K562 (cell line): ENCODE measurements around the gene SIGLEC11. TPM values are rescaled to one million over a fixed set of nuclear protein-coding genes. Genes with fewer than 3 reads are reported as not detected.

Source experiments
- BCOR ChIP-seq: fragments of 450-650 bp; IDR thresholded peaks from 2 replicates; pipeline ENCODE4 v1.6.1; 2016
- HEY1 ChIP-seq: fragments of 250-450 bp; sonication (Bioruptor Pico); IDR thresholded peaks from 2 replicates; pipeline ENCODE4 v1.5.0; 2020; ENCODE audit warnings: mild to moderate bottlenecking, moderate library complexity, borderline replicate concordance
- JUNB ChIP-seq: fragments of 450-650 bp; formaldehyde crosslinking; conservative IDR thresholded peaks from 2 replicates; pipeline ENCODE4 v1.4.0; 2020; ENCODE audit warnings: mild to moderate bottlenecking
- KLF13 ChIP-seq: fragments of 450-650 bp; IDR thresholded peaks from 2 replicates; pipeline ENCODE4 v1.6.1; 2016; ENCODE audit warnings: missing genetic modification characterization, low read depth, mild to moderate bottlenecking, missing compliant biosample characterization, moderate library complexity, borderline replicate concordance
- MAFF ChIP-seq: IDR thresholded peaks from 2 replicates; pipeline ENCODE4 v1.6.1; 2012; ENCODE audit warnings: low read length, improper control_type of control experiment
- MYNN ChIP-seq, 2 experiments: sonication (generic); formaldehyde crosslinking in 1 of 2; IDR thresholded peaks; 2 replicates each; pipeline versions ENCODE4 v1.5.0 to v1.6.1; 2016 to 2020; ENCODE audit warnings: antibody characterized with exemption in 1 of 2, missing genetic modification reagents in 1 of 2
- PHF21A ChIP-seq: fragments of 450-650 bp; IDR thresholded peaks from 2 replicates; pipeline ENCODE4 v1.6.1; 2017; ENCODE audit warnings: low read depth, borderline replicate concordance
- PURB ChIP-seq: sonication (generic); formaldehyde crosslinking; IDR thresholded peaks from 2 replicates; pipeline ENCODE4 v1.9.0; 2021; ENCODE audit warnings: low read depth, mild to moderate bottlenecking, missing genetic modification reagents
- RBFOX2 ChIP-seq: fragments of 200-400 bp; formaldehyde crosslinking; IDR thresholded peaks from 2 replicates; pipeline ENCODE4 v1.6.1; 2017; ENCODE audit warnings: low read depth, mild to moderate bottlenecking, low read length, moderate library complexity
- RBM14 ChIP-seq: fragments of 200-400 bp; formaldehyde crosslinking; IDR thresholded peaks from 2 replicates; pipeline ENCODE4 v1.6.1; 2018; ENCODE audit warnings: low read depth, mild to moderate bottlenecking, low read length, moderate library complexity, borderline replicate concordance; ENCODE audit not compliant: insufficient read depth
- RBM34 ChIP-seq: fragments of 200-400 bp; formaldehyde crosslinking; IDR thresholded peaks from 2 replicates; pipeline ENCODE4 v1.6.1; 2018; ENCODE audit warnings: low read length, borderline replicate concordance; ENCODE audit not compliant: insufficient read depth
- SMAD4 ChIP-seq: fragments of 250-450 bp; sonication (Bioruptor Pico); conservative IDR thresholded peaks from 2 replicates; pipeline ENCODE4 v1.8.0; 2021; ENCODE audit warnings: inconsistent platforms, mild to moderate bottlenecking, moderate library complexity
- STAT5B ChIP-seq: fragments of 250-450 bp; sonication (Bioruptor Pico); IDR thresholded peaks from 2 replicates; pipeline ENCODE4 v1.8.0; 2021; ENCODE audit warnings: mild to moderate bottlenecking, inconsistent platforms
- TAF7 ChIP-seq: fragments of 450-650 bp; IDR thresholded peaks from 2 replicates; pipeline ENCODE4 v1.6.1; 2016; ENCODE audit warnings: missing genetic modification characterization, missing compliant biosample characterization
- ZFP30 ChIP-seq: fragments of 250-450 bp; sonication (Bioruptor Pico); IDR thresholded peaks from 2 replicates; pipeline ENCODE4 v1.8.0; 2022; ENCODE audit warnings: moderate library complexity, mild to moderate bottlenecking, inconsistent platforms, borderline replicate concordance
- ZNF764 ChIP-seq: fragments of 250-450 bp; sonication (Bioruptor Pico); IDR thresholded peaks from 2 replicates; pipeline ENCODE4 v1.4.0; 2020; ENCODE audit warnings: low read depth, mild to moderate bottlenecking, moderate library complexity
- polyA plus RNA-seq, 8 experiments: library from polyadenylated mRNA; depleted of rRNA in 4 of 8; stranded (reverse) in 5 of 8; unstranded in 3 of 8; fragments of >200 nt; fragmentation: Nextera tagmentation in 2 of 8; fragmentation: Illumina TruSeq in 1 of 8; extraction: Ambion mirVana in 2 of 8; extraction: Trizol in 1 of 8; gene quantifications; 2 replicates each; pipeline versions ENCODE4 v1.2.1 to v1.2.3, GENCODE V29; 2011 to 2014; ENCODE audit warnings: inconsistent platforms in 1 of 8, missing spikeins in 1 of 8
- total RNA-seq, 7 experiments: library from RNA; depleted of rRNA in 6 of 7; stranded (reverse); fragments of >200 nt in 6 of 7; fragmentation: Illumina TruSeq in 2 of 7; extraction: Trizol in 2 of 7; gene quantifications; 2 replicates each; pipeline versions ENCODE4 v1.2.1 to v1.2.3, GENCODE V29; 2011 to 2021; ENCODE audit warnings: low replicate concordance in 1 of 7
- TF ChIP-seq, protein P1 (sequence below): fragments of 450-650 bp; IDR thresholded peaks from 2 replicates; pipeline ENCODE4 v1.6.1; 2017; ENCODE audit warnings: antibody characterized with exemption, mild to moderate bottlenecking
- TF ChIP-seq, protein P2 (sequence below): fragments of 450-650 bp; IDR thresholded peaks from one replicate; pipeline ENCODE4 v1.6.1; 2018; ENCODE audit warnings: mild to moderate bottlenecking, moderate library complexity; ENCODE audit not compliant: partially characterized antibody
- TF ChIP-seq, protein P3 (sequence below): sonication (generic); formaldehyde crosslinking; IDR thresholded peaks from 2 replicates; pipeline ENCODE4 v1.5.0; 2020; ENCODE audit warnings: missing genetic modification reagents
- TF ChIP-seq, protein P4 (sequence below), 2 experiments: fragments of 250-450 bp in 1 of 2; fragments of 450-650 bp in 1 of 2; sonication (Bioruptor Pico) in 1 of 2; IDR thresholded peaks; 2 replicates each; pipeline versions ENCODE4 v1.6.1 to v1.8.0; 2016 to 2021; ENCODE audit warnings: mild to moderate bottlenecking in 2 of 2, moderate library complexity in 2 of 2, missing compliant biosample characterization in 1 of 2, missing genetic modification characterization in 1 of 2

The SIGLEC11 gene
- total and polyA plus RNA-seq, 9 of the 15 experiments (the other 6 are each of a cell fraction or from before 2014, with no cell fraction given): not detected

DNA sequence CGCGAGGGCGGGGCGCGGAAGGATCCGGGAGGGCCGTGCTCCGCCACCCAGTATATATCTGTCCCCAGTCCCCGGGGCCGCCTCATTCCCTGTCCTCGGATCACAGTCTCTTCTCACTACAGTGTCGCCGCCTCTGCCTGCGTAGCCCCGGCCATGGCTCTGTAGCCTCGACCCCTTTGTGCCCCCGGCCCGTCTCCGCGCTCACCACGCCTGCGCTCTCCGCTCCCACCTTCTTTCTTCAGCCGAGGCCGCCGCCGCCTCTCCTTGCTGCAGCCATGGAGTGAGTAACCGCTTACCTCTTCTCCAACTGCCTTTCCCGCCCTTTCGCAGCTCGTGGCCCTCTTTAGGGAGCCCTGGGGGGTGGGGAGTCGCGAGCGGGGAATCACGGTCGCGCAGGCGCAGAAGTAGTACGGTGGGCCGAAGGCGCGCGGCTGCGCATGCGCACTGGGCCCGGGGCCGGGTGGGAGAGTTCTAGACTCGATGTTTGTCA, 31.8 kb downstream of the SIGLEC11 start, which contains the start of the genes ATF5 and NUP62 (continued):
- TF ChIP-seq, protein P1, sequence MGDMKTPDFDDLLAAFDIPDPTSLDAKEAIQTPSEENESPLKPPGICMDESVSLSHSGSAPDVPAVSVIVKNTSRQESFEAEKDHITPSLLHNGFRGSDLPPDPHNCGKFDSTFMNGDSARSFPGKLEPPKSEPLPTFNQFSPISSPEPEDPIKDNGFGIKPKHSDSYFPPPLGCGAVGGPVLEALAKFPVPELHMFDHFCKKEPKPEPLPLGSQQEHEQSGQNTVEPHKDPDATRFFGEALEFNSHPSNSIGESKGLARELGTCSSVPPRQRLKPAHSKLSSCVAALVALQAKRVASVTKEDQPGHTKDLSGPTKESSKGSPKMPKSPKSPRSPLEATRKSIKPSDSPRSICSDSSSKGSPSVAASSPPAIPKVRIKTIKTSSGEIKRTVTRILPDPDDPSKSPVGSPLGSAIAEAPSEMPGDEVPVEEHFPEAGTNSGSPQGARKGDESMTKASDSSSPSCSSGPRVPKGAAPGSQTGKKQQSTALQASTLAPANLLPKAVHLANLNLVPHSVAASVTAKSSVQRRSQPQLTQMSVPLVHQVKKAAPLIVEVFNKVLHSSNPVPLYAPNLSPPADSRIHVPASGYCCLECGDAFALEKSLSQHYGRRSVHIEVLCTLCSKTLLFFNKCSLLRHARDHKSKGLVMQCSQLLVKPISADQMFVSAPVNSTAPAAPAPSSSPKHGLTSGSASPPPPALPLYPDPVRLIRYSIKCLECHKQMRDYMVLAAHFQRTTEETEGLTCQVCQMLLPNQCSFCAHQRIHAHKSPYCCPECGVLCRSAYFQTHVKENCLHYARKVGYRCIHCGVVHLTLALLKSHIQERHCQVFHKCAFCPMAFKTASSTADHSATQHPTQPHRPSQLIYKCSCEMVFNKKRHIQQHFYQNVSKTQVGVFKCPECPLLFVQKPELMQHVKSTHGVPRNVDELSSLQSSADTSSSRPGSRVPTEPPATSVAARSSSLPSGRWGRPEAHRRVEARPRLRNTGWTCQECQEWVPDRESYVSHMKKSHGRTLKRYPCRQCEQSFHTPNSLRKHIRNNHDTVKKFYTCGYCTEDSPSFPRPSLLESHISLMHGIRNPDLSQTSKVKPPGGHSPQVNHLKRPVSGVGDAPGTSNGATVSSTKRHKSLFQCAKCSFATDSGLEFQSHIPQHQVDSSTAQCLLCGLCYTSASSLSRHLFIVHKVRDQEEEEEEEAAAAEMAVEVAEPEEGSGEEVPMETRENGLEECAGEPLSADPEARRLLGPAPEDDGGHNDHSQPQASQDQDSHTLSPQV: peak; percentile 95
- 0 out of 2 replicates have a peak, but pooled peaks have one; percentile 11 for TF ChIP-seq KLF13 (tag)
- no peak for TF ChIP-seq ZNF764 (CRISPR knock-in tag)
- TF ChIP-seq STAT5B (CRISPR knock-in tag): no peak
- TF ChIP-seq MAFF: no peak
- TF ChIP-seq ZFP30 (CRISPR knock-in tag): no peak
- no peak for TF ChIP-seq PHF21A
- TF ChIP-seq TAF7 (tag): peak; percentile 97
- TF ChIP-seq BCOR: no peak
- TF ChIP-seq, protein P2, sequence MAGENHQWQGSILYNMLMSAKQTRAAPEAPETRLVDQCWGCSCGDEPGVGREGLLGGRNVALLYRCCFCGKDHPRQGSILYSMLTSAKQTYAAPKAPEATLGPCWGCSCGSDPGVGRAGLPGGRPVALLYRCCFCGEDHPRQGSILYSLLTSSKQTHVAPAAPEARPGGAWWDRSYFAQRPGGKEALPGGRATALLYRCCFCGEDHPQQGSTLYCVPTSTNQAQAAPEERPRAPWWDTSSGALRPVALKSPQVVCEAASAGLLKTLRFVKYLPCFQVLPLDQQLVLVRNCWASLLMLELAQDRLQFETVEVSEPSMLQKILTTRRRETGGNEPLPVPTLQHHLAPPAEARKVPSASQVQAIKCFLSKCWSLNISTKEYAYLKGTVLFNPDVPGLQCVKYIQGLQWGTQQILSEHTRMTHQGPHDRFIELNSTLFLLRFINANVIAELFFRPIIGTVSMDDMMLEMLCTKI: no peak
- peak; percentile 100 for TF ChIP-seq RBFOX2
- TF ChIP-seq JUNB (CRISPR knock-in tag): no peak
- TF ChIP-seq, protein P3, sequence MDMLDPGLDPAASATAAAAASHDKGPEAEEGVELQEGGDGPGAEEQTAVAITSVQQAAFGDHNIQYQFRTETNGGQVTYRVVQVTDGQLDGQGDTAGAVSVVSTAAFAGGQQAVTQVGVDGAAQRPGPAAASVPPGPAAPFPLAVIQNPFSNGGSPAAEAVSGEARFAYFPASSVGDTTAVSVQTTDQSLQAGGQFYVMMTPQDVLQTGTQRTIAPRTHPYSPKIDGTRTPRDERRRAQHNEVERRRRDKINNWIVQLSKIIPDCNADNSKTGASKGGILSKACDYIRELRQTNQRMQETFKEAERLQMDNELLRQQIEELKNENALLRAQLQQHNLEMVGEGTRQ (CRISPR knock-in tag): 0 out of 2 replicates have a peak, but pooled peaks have one; percentile 18
- TF ChIP-seq MYNN (IDR thresholded peaks at IDR 0.05): no peak
- no peak for TF ChIP-seq MYNN (CRISPR knock-in tag; IDR thresholded peaks at IDR 0.05)
- TF ChIP-seq RBM34: no peak
- TF ChIP-seq, protein P4, sequence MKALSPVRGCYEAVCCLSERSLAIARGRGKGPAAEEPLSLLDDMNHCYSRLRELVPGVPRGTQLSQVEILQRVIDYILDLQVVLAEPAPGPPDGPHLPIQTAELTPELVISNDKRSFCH (CRISPR knock-in tag; IDR thresholded peaks at IDR 0.05): no peak
- TF ChIP-seq, protein P4 (tag; IDR thresholded peaks at IDR 0.05): peak; percentile 74; the same call in 1 of the 2 replicates
- TF ChIP-seq HEY1 (CRISPR knock-in tag): no peak
- TF ChIP-seq SMAD4 (CRISPR knock-in tag): peak; percentile 37; the same call in 1 of the 2 replicates
- no peak for TF ChIP-seq PURB (CRISPR knock-in tag)
- 0 out of 2 replicates have a peak, but pooled peaks have one; percentile 77 for TF ChIP-seq RBM14
